Activated T-helper 1 cell treated with Interleukin-2 at 50 U/mL for 16 hours (primary cell): Measurements from ENCODE around the gene RALGAPA2.

ENCODE experiments used
- DNase-seq: peaks from one replicate; pipeline ENCODE4 v3.0.0-alpha.2; 2020; ENCODE audit warnings: low read depth

RALGAPA2 gene

GRCh38 chr20:20683481-20684321, 28.7 kb downstream of the RALGAPA2 start:
- no peak for DNase-seq

GRCh38 chr20:20683020-20683419, 29.4 kb downstream of the RALGAPA2 start:
- DNase-seq = no peak

GRCh38 chr20:20680991-20681508, 31.4 kb downstream of the RALGAPA2 start:
- DNase-seq = no peak

GRCh38 chr20:20679316-20679715, 33.1 kb downstream of the RALGAPA2 start:
- DNase-seq = no peak

GRCh38 chr20:20677186-20677585, 35.3 kb downstream of the RALGAPA2 start:
- no peak for DNase-seq

GRCh38 chr20:20668639-20669038, 43.8 kb downstream of the RALGAPA2 start:
- DNase-seq = no peak

- no peak for DNase-seq
Observed at GRCh38 chr20:20666359-20666758, 46.1 kb downstream of the RALGAPA2 start.

- no peak for DNase-seq
Observed at GRCh38 chr20:20665606-20666332, 46.7 kb downstream of the RALGAPA2 start.

GRCh38 chr20:20664795-20665589, 47.5 kb downstream of the RALGAPA2 start:
- no peak for DNase-seq

GRCh38 chr20:20663841-20664240, 48.6 kb downstream of the RALGAPA2 start:
- DNase-seq = no peak

- DNase-seq = no peak
Observed at GRCh38 chr20:20658871-20659431, 53.5 kb downstream of the RALGAPA2 start.

GRCh38 chr20:20658123-20658522, 54.3 kb downstream of the RALGAPA2 start:
- no peak for DNase-seq

GRCh38 chr20:20657092-20657491, 55.4 kb downstream of the RALGAPA2 start:
- DNase-seq = no peak

- DNase-seq = no peak
Observed at GRCh38 chr20:20655883-20656282, 56.6 kb downstream of the RALGAPA2 start.

GRCh38 chr20:20649945-20650344, 62.5 kb downstream of the RALGAPA2 start:
- DNase-seq = no peak

- DNase-seq = no peak
Observed at GRCh38 chr20:20643927-20644326, 68.5 kb downstream of the RALGAPA2 start.

- DNase-seq = no peak
Observed at GRCh38 chr20:20641783-20642182, 70.7 kb downstream of the RALGAPA2 start.

GRCh38 chr20:20638878-20639277, 73.6 kb downstream of the RALGAPA2 start:
- DNase-seq = no peak

- no peak for DNase-seq
Observed at GRCh38 chr20:20637998-20638725, 74.3 kb downstream of the RALGAPA2 start.

- DNase-seq = no peak
Observed at GRCh38 chr20:20635006-20635405, 77.4 kb downstream of the RALGAPA2 start.

- no peak for DNase-seq
Observed at GRCh38 chr20:20632644-20633043, 79.8 kb downstream of the RALGAPA2 start.
